ENCODE measurements around the gene CANX. TPM values are rescaled to one million over a fixed set of nuclear protein-coding genes. Genes with fewer than 3 reads are reported as not detected.

Gene CANX
- total and polyA plus RNA-seq, 9 of the 15 experiments (the other 6 are each of a cell fraction or from before 2014, with no cell fraction given), result 155 to 893 (median 589) TPM

- TF ChIP-seq SREBF1 (IDR thresholded peaks at IDR 0.05; ENCODE audit: borderline replicate concordance, low read depth, low read length) (no peak), DDX20 (tag; IDR thresholded peaks at IDR 0.05; ENCODE audit: low read depth) (no peak), ZNF263 (CRISPR knock-in tag; IDR thresholded peaks at IDR 0.05; ENCODE audit: borderline replicate concordance) (no peak), POLR2H (tag; IDR thresholded peaks at IDR 0.05; ENCODE audit: low read depth) (0 out of 2 replicates have a peak, but pooled peaks have one; percentile 9), MNT (conservative IDR thresholded peaks at IDR 0.05) (peak; percentile 45 to 53; a peak in 3 of 4 replicates), E4F1 (CRISPR knock-in tag; IDR thresholded peaks at IDR 0.05; ENCODE audit: borderline replicate concordance) (no peak), ZNF165 (CRISPR knock-in tag; IDR thresholded peaks at IDR 0.05; ENCODE audit: borderline replicate concordance) (no peak), PHF8 (IDR thresholded peaks at IDR 0.05; ENCODE audit: borderline replicate concordance, low read length) (no peak), HCFC1 (IDR thresholded peaks at IDR 0.05; ENCODE audit: low read depth, low read length) (no peak), CHD4 (IDR thresholded peaks at IDR 0.05; ENCODE audit: insufficient read depth, insufficient replicate concordance, low read depth, low read length, poor library complexity, severe bottlenecking) (no peak), KLF6 (CRISPR knock-in tag; IDR thresholded peaks at IDR 0.05; ENCODE audit: borderline replicate concordance) (no peak), SRSF9 (IDR thresholded peaks at IDR 0.05; ENCODE audit: borderline replicate concordance, low read depth, low read length) (no peak), KLF1 (tag; IDR thresholded peaks at IDR 0.05) (no peak), L3MBTL2 (IDR thresholded peaks at IDR 0.05) (peak; percentile 52; the same call in 1 of the 2 replicates), EP400 (IDR thresholded peaks at IDR 0.05) (no peak), SOX6 (IDR thresholded peaks at IDR 0.05) (peak; percentile 38; the same call in 1 of the 2 replicates)
Observed at GRCh38 chr5:179730852-179731251, 32.1 kb downstream of the CANX start (continued).
